Keratinocyte (primary cell): Measurements from ENCODE around the gene DMRTC1B.
"Not testable (repeated sequence)": the region's sequence is repeated elsewhere in the genome, so short reads cannot be mapped to it uniquely, and the experiment has no call there.

Experiments
- CTCF ChIP-seq, 3 experiments: IDR thresholded peaks in 1 of 3; conservative IDR thresholded peaks in 1 of 3; optimal IDR thresholded peaks in 1 of 3; 2 replicates in 2 of 3; 3 replicates in 1 of 3; pipeline versions ENCODE3 to v1.5.1; 2011; ENCODE audit warnings: low read length in 3 of 3, mild to moderate bottlenecking in 3 of 3, moderate library complexity in 2 of 3, control low read depth in 1 of 3, inconsistent platforms in 1 of 3; ENCODE audit not compliant: insufficient read depth in 2 of 3; ENCODE audit errors: extremely low read depth in 1 of 3
- EZH2 ChIP-seq: IDR thresholded peaks from one replicate; pipeline ENCODE4 v1.6.1; 2012; ENCODE audit warnings: inconsistent platforms, mild to moderate bottlenecking, low read length, moderate library complexity

DNA sequence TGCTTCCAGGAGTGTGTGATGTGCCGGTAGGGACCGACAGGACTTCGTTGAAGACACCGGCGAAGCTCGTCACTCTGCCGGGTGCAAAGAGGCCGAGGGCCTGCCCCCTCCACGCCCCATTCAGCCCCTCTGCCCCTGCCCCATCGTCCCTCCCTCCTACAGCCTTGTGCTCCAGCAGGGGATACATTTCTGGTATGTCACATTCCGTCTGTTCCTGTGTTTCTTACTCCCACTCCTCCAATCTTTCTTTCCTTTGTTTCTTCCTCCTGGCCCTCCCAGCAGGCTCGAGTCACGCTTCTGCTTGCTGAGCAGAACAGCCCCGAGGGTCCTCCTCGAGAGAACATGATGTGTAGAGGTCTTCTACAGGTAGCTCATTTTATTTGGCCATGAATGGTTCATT lies 5.9 kb downstream of the DMRTC1B start, which contains the start of gene FAM236B:
- not testable (repeated sequence) for TF ChIP-seq CTCF (optimal IDR thresholded peaks at IDR 0.05 in 1 of 3, IDR thresholded peaks at IDR 0.05 in 1 of 3, conservative IDR thresholded peaks at IDR 0.05 in 1 of 3; ENCODE audit: extremely low read depth in 1 of 3, insufficient read depth in 2 of 3, low read length in 3 of 3); EZH2
